CD4-positive, alpha-beta T cell treated with Interleukin-15 for 4 hours (primary cell): ENCODE measurements around the gene CARHSP1.
"Not testable (repeated sequence)": the region's sequence is repeated elsewhere in the genome, so short reads cannot be mapped to it uniquely, and the experiment has no call there.

Experiments used
- DNase-seq: peaks from one replicate; pipeline ENCODE4 v3.0.0-alpha.2; 2020; ENCODE audit warnings: low spot score

CARHSP1 gene

DNA sequence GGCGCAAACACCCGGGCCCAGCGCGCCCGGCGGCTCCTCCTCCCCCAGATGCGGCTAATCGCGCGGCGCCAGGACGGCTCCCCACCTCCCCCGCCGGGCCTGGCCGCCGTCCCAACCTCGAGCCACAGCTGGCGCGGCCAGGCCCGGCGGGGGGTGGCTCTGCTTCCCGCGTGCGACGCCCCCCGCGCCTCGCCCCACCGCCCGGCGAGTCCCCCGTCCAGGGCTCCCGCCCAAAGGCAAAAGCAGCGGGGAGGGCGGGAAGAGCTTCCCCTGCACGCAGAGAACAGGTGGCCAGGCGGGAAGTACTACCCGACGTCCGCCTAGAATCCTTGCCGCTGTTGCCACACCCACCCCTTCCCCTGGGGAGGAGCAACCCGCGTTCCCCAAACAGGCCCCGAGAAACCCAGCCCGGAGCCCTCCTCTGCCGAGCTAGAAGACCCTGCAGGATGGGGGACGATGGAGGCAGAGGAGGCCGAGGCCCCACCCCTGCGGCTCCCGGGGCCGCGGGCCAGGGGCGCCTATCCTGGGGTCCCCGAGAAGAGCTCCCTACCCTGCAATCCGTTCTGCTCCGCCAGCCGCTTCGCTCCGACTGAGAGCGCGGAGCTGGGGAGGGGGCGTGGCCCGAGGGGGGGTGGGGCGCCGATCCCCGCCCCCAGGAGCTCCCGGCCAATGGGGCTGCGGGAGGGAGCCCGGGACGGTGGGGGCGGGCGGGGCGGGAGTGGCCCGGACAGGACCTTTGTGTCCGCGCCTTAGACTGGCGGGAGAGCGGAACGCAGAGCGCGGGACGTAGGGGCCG, at the start of gene CARHSP1:
CARHSP1 (minus strand) TSS at position 591 of the 796 bp plus-strand sequence. CDS start 9,678 bp downstream, outside the sequence.
- DNase-seq, result peak; percentile 74

DNA sequence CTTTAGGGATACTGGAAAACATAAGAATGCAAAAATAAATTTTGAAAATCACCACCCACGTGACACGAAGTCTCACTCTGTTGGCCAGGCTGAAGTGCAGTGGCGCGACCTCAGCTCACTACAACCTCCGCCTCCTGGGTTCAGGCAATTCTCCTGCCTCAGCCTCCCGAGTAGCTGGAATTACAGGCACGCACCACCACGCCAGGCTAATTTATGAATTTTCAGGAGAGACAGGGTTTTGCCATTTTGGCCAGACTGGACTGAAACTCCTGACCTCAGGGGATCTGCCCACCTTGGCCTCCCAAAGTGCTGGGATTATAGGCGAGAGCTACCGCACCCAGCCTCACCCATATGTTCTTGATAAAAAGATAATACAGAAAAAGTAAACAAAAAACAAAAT, 48.5 kb upstream of the CARHSP1 start:
- DNase-seq, result not testable (repeated sequence)

GRCh38 chr16:8916541-8917225, 47.9 kb upstream of the CARHSP1 start:
- DNase-seq, result no peak

DNA sequence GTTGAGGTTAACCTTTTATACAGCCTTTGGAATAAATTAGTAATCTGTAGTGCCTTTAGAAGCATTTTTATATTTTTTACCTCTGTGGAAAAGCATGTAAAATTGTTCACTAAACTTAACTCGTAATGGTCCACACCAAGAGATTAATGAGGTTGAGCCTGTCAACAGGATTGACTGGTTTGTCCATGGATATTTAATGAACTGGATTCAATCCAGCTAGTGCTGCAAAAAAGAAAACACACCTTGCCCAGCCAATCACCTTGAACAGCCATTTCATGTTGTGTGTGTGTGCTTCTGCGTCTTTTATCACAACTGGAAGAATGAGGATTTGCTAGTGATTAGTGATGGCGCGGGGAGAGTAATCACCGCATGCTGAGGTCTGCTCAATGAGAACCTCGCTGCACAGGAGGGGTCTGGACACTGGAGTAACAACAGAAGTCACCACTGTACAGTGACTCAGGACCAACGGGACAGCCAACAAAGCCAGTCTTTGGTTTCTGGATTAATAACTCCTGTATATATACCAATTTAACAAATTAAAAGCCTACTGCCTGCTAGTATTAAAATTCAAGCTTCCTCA, 47.0 kb upstream of the CARHSP1 start:
- no peak for DNase-seq

GRCh38 chr16:8914098-8914497, 45.3 kb upstream of the CARHSP1 start:
- no peak for DNase-seq

DNA sequence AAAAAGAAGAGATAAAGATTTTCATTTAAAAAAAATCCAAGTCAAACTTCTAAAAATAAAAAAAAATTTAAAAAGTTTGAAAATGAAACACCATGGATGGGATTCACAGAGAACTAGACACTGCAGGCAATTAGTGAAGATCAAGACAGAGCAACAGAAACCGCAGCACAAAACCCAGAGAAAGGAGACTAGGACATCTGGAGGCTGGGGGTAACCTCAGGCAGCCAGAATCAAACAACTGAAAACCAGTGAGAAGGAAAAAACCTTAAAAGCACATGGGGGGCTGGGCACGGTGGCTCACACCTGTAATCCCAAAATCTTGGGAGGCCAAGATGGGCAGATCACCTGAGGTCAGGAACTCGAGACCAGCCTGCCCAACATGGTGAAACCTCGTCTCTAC, 44.0 kb upstream of the CARHSP1 start:
- no peak for DNase-seq

- no peak for DNase-seq
Measured at GRCh38 chr16:8910811-8911210, 42.0 kb upstream of the CARHSP1 start.

- DNase-seq, result peak; percentile 13
Measured at GRCh38 chr16:8908810-8909468, 40.1 kb upstream of the CARHSP1 start.

DNA sequence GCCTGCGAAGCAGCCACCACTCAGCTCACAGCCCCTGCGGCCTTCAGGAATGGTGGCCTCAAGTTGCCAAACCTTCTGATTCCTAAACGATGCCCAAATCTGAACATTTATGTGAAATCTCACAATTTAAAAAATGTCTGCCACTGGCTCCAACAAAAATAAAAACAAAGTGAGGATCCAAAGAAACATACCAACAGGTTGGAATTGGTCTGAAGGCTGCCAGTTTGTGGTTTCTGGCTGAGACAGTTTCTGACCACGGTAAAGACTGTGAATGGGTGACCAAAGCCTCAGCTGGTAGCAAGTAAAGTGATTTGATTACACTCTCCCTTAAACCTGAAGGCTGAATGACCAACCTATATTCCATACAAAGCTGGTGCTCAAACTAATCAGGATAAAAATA, 38.3 kb upstream of the CARHSP1 start:
- DNase-seq, result no peak

DNA sequence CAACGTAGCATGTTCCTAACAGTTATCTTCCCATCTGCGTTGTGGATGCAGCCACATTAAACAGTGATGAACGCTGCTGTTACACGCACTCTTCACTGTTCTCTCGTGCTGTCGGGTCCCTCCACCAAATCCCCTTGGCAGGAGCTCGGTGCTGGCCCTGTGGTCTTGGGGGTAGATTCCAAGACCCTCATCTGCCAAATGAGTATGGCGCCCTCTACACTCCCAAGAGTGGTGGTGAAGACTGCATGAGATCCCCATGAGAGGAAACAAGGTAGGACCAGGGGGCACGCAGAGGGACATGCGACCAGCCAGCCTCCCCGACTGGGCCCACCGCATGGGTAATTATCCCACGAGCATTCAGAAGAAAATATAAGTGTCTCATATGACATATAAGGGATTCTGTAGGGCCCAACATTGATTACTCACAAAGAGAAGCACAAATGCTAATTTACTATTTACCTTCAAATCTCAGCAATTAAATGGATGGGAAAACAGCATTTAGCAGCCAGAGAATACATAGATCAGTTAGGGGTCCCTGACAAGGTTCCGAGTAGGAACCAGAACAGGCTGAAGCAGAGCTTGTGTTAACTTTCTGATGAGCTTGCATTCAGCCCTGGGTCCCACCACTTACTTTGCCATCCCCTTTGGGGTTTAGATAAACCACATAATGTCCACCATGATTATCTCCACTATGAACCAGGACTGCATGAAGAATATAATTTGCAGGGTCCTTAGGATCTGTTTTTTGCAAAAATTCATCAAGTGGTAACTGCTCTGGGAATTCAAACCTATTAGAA, 37.2 kb upstream of the CARHSP1 start:
- no peak for DNase-seq

DNA sequence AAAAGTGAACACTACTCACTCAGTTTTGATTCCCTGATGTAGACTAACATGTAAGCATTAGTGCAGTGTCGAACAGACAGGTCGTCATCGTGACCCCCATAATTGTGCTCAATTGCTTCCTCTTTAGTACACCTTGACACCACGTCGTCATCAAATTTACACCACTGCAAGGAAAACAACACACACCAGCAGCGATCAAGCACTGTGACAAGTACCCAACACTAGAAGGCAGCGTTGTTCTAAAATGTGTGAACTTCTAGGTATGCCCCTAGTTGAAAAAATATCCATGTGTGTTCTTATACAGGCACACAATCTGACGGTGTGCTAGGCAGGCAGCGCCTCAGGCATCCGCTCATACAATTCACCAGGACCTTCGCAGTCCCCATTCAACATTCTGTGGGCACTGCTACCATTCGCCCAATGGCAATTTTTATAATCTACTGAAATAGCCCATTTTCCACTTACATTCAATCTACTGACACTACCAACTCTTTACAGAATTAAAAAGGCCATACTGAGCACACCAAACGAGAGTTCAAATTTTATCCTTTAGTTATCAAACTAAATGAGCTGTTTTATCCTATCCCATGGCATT, 36.5 kb upstream of the CARHSP1 start:
- peak; percentile 23 for DNase-seq

GRCh38 chr16:8904018-8904430, 35.2 kb upstream of the CARHSP1 start:
- DNase-seq, result no peak

DNA sequence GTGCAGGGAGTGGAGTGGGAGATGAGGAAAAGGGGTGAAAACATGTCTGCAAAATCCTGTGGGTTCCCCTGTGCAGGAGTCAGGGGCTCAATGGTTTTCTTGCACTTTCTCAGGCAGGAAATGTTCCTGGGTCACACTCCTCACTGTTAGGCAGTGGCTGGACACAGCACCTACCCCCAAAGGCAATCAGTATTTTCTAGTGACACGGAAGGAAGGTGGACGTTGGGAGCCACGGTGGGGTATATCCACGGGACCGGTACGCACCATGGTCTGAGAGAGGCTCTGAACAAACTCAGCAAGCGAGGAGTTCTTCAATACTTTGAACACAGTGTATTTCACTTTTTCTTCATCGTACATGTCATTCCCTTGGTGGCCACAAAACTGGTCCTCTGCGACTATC, 34.2 kb upstream of the CARHSP1 start:
- no peak for DNase-seq

DNA sequence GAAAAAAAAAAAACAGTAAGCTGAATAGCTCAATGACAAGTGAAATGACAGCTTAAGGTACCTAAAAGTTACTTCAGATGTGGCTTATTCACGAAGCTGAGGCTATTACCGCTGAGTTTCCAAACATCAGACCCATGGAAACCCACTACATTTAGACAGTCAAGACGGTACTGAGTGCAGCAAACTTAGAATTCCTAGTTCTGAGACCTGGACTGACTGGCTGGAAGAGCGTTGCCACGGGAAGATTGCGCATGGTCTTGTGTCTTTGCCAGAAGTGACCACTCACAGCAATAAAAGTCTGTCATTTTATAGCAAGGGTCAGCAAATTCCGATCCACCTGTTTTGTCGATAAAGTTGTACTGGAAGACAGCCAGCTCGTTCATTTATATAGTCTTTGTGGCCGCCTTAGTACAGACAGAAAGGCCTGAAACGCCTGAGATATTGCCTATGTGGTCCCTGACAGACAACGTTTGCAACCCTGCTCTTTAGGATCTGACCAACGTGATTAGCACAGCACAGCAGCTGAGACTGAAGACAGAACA, 32.6 kb upstream of the CARHSP1 start:
- no peak for DNase-seq

DNA sequence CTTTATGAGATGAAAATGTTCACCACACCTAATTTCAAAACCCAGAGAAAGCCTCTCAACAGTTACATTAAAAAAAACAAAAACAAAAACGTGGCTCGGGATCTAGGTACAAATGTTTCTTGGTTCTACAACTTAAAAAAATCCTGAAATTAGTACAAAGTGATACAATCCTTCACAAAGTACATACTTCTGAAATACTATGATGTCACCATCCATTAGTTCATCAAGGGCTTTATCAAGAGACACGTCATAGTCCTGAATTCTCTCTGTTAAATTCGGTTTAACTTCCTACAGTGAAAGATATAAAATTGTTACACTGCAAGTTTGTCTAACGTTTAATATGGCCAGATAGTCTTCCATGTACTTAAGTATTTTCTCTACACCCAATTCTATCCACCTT, 31.5 kb upstream of the CARHSP1 start:
- DNase-seq, result no peak

- no peak for DNase-seq
Measured at GRCh38 chr16:8899709-8900317, 31.0 kb upstream of the CARHSP1 start.

GRCh38 chr16:8898660-8899318, 30.0 kb upstream of the CARHSP1 start:
- DNase-seq, result no peak

DNA sequence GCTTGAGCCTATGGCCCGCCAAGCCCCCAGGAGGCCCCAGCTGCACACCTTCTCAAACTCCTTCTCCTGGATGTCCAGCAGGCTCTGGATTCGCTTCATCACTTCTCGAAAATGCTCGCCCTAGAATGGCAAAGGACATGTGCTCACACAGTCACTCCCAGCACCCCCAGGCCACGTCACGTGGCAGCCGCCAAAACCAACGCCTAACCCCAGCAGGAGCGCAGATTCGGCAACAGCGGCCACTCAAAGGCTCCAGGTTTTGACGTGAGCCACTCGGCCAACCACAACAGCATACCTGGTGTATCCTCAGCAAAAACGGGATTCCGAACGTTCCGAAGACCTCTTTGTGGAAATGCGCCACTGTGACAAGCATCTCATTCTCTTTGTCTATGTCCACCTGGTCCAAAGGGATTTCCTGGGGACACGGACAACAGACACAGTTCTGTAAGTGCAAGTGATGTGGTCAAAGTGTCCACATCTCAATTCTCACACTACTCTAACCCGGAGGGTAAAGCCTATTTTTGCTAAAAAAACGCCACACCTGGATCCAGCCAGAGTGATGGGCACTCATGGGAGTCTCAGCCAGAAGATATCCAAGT, 26.0 kb upstream of the CARHSP1 start:
- no peak for DNase-seq

DNA sequence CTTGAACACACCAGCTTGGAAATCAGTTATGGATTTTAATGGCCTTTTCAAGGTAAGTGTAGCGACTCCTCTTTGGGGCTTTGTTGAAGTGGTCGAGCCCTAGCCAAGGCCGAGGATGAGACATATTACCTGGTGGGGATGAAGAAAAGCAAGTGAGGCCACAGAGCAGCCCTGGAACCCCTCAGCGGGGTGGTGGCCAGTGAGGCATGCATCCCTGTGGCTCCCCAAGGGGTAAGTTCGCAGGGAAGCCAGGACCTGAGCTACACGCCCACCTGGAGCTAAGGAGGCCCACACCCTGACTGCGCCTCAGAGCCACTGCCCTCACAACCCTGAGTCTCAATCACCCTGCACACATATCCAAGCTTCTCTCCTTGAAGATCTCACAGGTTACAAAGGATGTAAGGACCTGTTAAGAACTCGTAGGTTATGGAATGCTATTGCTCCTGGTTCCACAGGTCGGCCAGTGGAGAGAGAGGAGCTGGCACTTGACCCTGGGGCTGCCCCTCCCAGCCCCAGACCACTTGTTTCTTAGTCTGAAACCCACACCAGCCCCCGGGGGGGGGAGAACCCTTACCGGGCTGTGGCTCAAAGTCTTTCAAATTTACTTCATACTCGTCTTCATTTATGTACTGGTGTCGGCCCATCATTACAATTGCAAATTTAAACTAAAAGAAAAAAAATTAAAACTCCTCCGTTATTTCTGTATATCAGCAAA, 25.3 kb upstream of the CARHSP1 start:
- DNase-seq, result no peak
